ENCODE results near the gene MLPH.

- TF ChIP-seq, protein P1, sequence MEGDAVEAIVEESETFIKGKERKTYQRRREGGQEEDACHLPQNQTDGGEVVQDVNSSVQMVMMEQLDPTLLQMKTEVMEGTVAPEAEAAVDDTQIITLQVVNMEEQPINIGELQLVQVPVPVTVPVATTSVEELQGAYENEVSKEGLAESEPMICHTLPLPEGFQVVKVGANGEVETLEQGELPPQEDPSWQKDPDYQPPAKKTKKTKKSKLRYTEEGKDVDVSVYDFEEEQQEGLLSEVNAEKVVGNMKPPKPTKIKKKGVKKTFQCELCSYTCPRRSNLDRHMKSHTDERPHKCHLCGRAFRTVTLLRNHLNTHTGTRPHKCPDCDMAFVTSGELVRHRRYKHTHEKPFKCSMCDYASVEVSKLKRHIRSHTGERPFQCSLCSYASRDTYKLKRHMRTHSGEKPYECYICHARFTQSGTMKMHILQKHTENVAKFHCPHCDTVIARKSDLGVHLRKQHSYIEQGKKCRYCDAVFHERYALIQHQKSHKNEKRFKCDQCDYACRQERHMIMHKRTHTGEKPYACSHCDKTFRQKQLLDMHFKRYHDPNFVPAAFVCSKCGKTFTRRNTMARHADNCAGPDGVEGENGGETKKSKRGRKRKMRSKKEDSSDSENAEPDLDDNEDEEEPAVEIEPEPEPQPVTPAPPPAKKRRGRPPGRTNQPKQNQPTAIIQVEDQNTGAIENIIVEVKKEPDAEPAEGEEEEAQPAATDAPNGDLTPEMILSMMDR (IDR thresholded peaks at IDR 0.05; ENCODE audit: borderline replicate concordance, extremely low read depth, low read length, poor library complexity, severe bottlenecking) = no peak
- TF ChIP-seq EZH2 (IDR thresholded peaks at IDR 0.05; ENCODE audit: borderline replicate concordance, low read depth, low read length, severe bottlenecking) = no peak
These were observed 22.9 kb downstream of the MLPH start for GRCh38 chr2:237509905-237510304.

All from DND-41 (cell line).